ENCODE measurements around the gene DOCK2. TPM values are rescaled to one million over a fixed set of nuclear protein-coding genes. Genes with fewer than 3 reads are reported as not detected.
"Not testable (repeated sequence)": the region's sequence is repeated elsewhere in the genome, so short reads cannot be mapped to it uniquely, and the experiment has no call there.

The DOCK2 gene
- total RNA-seq, 1 donor from 2014 or later: 13.6 TPM

GRCh38 chr5:169723103-169723831 is 86.2 kb downstream of the DOCK2 start:
- H3K9me3 ChIP-seq (ENCODE audit: control insufficient read depth in 3 of 3, low read length in 3 of 3): no peaks in the 10 kb centered on the region
- peaks cover 0 to under 1% (median 0%) of the 10 kb centered on the region in 3 donors for H3K27me3 ChIP-seq (ENCODE audit: control insufficient read depth in 3 of 3, insufficient read depth in 3 of 3, low read length in 3 of 3)
- H3K4me1 ChIP-seq (ENCODE audit: control insufficient read depth in 3 of 3, insufficient read depth in 3 of 3, low read length in 3 of 3): no peaks in the 10 kb centered on the region
- no peak overlapping the region for H3K27ac ChIP-seq (ENCODE audit: low read depth, low read length)
- no peaks in the 10 kb centered on the region for H3K36me3 ChIP-seq (ENCODE audit: control insufficient read depth in 3 of 3, insufficient read depth in 3 of 3, low read length in 3 of 3)
- H3K4me3 ChIP-seq (ENCODE audit: low read length in 3 of 3): no peak overlapping the region
- H3K9ac ChIP-seq (ENCODE audit: low read depth in 1 of 3, low read length in 3 of 3): no peak overlapping the region

- H3K4me3 ChIP-seq (ENCODE audit: low read length in 3 of 3): no peak overlapping the region
- no peak overlapping the region for H3K27ac ChIP-seq (ENCODE audit: low read depth, low read length)
- no peaks in the 10 kb centered on the region for H3K4me1 ChIP-seq (ENCODE audit: control insufficient read depth in 3 of 3, insufficient read depth in 3 of 3, low read length in 3 of 3)
- no peaks in the 10 kb centered on the region for H3K9me3 ChIP-seq (ENCODE audit: control insufficient read depth in 3 of 3, low read length in 3 of 3)
- peaks cover 0 to 2% (median 0%) of the 10 kb centered on the region in 3 donors for H3K27me3 ChIP-seq (ENCODE audit: control insufficient read depth in 3 of 3, insufficient read depth in 3 of 3, low read length in 3 of 3)
- H3K36me3 ChIP-seq (ENCODE audit: control insufficient read depth in 3 of 3, insufficient read depth in 3 of 3, low read length in 3 of 3): no peaks in the 10 kb centered on the region
- no peak overlapping the region for H3K9ac ChIP-seq (ENCODE audit: low read depth in 1 of 3, low read length in 3 of 3)
These were observed 87.4 kb downstream of the DOCK2 start for GRCh38 chr5:169724303-169725087.

GRCh38 chr5:169725665-169726064 is 88.6 kb downstream of the DOCK2 start:
- H3K9ac ChIP-seq (ENCODE audit: low read depth in 1 of 3, low read length in 3 of 3); H3K4me1 ChIP-seq (ENCODE audit: control insufficient read depth in 3 of 3, insufficient read depth in 3 of 3, low read length in 3 of 3); H3K4me3 ChIP-seq (ENCODE audit: low read length in 3 of 3); H3K9me3 ChIP-seq (ENCODE audit: control insufficient read depth in 3 of 3, low read length in 3 of 3); H3K36me3 ChIP-seq (ENCODE audit: control insufficient read depth in 3 of 3, insufficient read depth in 3 of 3, low read length in 3 of 3); H3K27me3 ChIP-seq (ENCODE audit: control insufficient read depth in 3 of 3, insufficient read depth in 3 of 3, low read length in 3 of 3); H3K27ac ChIP-seq (ENCODE audit: low read depth, low read length): not testable (repeated sequence)

- Histone ChIP-seq H3K9ac (ENCODE audit: low read depth in 1 of 3, low read length in 3 of 3) (no peak overlapping the region), H3K4me3 (ENCODE audit: low read length in 3 of 3) (no peak overlapping the region), H3K4me1 (ENCODE audit: control insufficient read depth in 3 of 3, insufficient read depth in 3 of 3, low read length in 3 of 3) (no peaks in the 10 kb centered on the region), H3K27ac (ENCODE audit: low read depth, low read length) (no peak overlapping the region), H3K36me3 (ENCODE audit: control insufficient read depth in 3 of 3, insufficient read depth in 3 of 3, low read length in 3 of 3) (no peaks in the 10 kb centered on the region), H3K27me3 (ENCODE audit: control insufficient read depth in 3 of 3, insufficient read depth in 3 of 3, low read length in 3 of 3) (peaks cover 0 to 2% (median 0%) of the 10 kb centered on the region in 3 donors), H3K9me3 (ENCODE audit: control insufficient read depth in 3 of 3, low read length in 3 of 3) (no peaks in the 10 kb centered on the region)
These were observed 91.3 kb downstream of the DOCK2 start for GRCh38 chr5:169728418-169728817.

- Histone ChIP-seq H3K27ac (ENCODE audit: low read depth, low read length) (no peak overlapping the region), H3K4me1 (ENCODE audit: control insufficient read depth in 3 of 3, insufficient read depth in 3 of 3, low read length in 3 of 3) (no peaks in the 10 kb centered on the region), H3K27me3 (ENCODE audit: control insufficient read depth in 3 of 3, insufficient read depth in 3 of 3, low read length in 3 of 3) (peaks cover 0 to 2% (median 0%) of the 10 kb centered on the region in 3 donors), H3K36me3 (ENCODE audit: control insufficient read depth in 3 of 3, insufficient read depth in 3 of 3, low read length in 3 of 3) (no peaks in the 10 kb centered on the region), H3K9ac (ENCODE audit: low read depth in 1 of 3, low read length in 3 of 3) (no peak overlapping the region), H3K4me3 (ENCODE audit: low read length in 3 of 3) (no peak overlapping the region), H3K9me3 (ENCODE audit: control insufficient read depth in 3 of 3, low read length in 3 of 3) (no peaks in the 10 kb centered on the region)
These were observed 94.1 kb downstream of the DOCK2 start for GRCh38 chr5:169731221-169731620.

- H3K9me3 ChIP-seq (ENCODE audit: control insufficient read depth in 3 of 3, low read length in 3 of 3): no peaks in the 10 kb centered on the region
- H3K36me3 ChIP-seq (ENCODE audit: control insufficient read depth in 3 of 3, insufficient read depth in 3 of 3, low read length in 3 of 3): no peaks in the 10 kb centered on the region
- no peak overlapping the region for H3K9ac ChIP-seq (ENCODE audit: low read depth in 1 of 3, low read length in 3 of 3)
- H3K27me3 ChIP-seq (ENCODE audit: control insufficient read depth in 3 of 3, insufficient read depth in 3 of 3, low read length in 3 of 3): peaks cover 0 to 2% (median 0%) of the 10 kb centered on the region in 3 donors
- no peaks in the 10 kb centered on the region for H3K4me1 ChIP-seq (ENCODE audit: control insufficient read depth in 3 of 3, insufficient read depth in 3 of 3, low read length in 3 of 3)
- H3K4me3 ChIP-seq (ENCODE audit: low read length in 3 of 3): no peak overlapping the region
- no peak overlapping the region for H3K27ac ChIP-seq (ENCODE audit: low read depth, low read length)
These were observed 95.8 kb downstream of the DOCK2 start for GRCh38 chr5:169732841-169733240.

GRCh38 chr5:169735913-169736312 is 98.8 kb downstream of the DOCK2 start:
- H3K4me3 ChIP-seq (ENCODE audit: low read length in 3 of 3): no peak overlapping the region

GRCh38 chr5:169736653-169737052 is 99.6 kb downstream of the DOCK2 start:
- Histone ChIP-seq H3K4me3 (ENCODE audit: low read length in 3 of 3) (no peak overlapping the region), H3K27ac (ENCODE audit: low read depth, low read length) (no peak overlapping the region), H3K36me3 (ENCODE audit: control insufficient read depth in 3 of 3, insufficient read depth in 3 of 3, low read length in 3 of 3) (no peaks in the 10 kb centered on the region), H3K27me3 (ENCODE audit: control insufficient read depth in 3 of 3, insufficient read depth in 3 of 3, low read length in 3 of 3) (no peaks in the 10 kb centered on the region), H3K4me1 (ENCODE audit: control insufficient read depth in 3 of 3, insufficient read depth in 3 of 3, low read length in 3 of 3) (no peaks in the 10 kb centered on the region), H3K9ac (ENCODE audit: low read depth in 1 of 3, low read length in 3 of 3) (no peak overlapping the region), H3K9me3 (ENCODE audit: control insufficient read depth in 3 of 3, low read length in 3 of 3) (no peaks in the 10 kb centered on the region)

More at GRCh38 chr5:169735913-169736312, 98.8 kb downstream of the DOCK2 start:
- Histone ChIP-seq H3K9ac (ENCODE audit: low read depth in 1 of 3, low read length in 3 of 3) (no peak overlapping the region), H3K27me3 (ENCODE audit: control insufficient read depth in 3 of 3, insufficient read depth in 3 of 3, low read length in 3 of 3) (no peaks in the 10 kb centered on the region), H3K36me3 (ENCODE audit: control insufficient read depth in 3 of 3, insufficient read depth in 3 of 3, low read length in 3 of 3) (no peaks in the 10 kb centered on the region), H3K4me1 (ENCODE audit: control insufficient read depth in 3 of 3, insufficient read depth in 3 of 3, low read length in 3 of 3) (no peaks in the 10 kb centered on the region), H3K27ac (ENCODE audit: low read depth, low read length) (no peak overlapping the region), H3K9me3 (ENCODE audit: control insufficient read depth in 3 of 3, low read length in 3 of 3) (no peaks in the 10 kb centered on the region)

GRCh38 chr5:169740435-169740834 is 103.4 kb downstream of the DOCK2 start:
- no peak overlapping the region for H3K9ac ChIP-seq (ENCODE audit: low read depth in 1 of 3, low read length in 3 of 3)
- H3K36me3 ChIP-seq (ENCODE audit: control insufficient read depth in 3 of 3, insufficient read depth in 3 of 3, low read length in 3 of 3): no peaks in the 10 kb centered on the region
- H3K27ac ChIP-seq (ENCODE audit: low read depth, low read length): no peak overlapping the region
- no peaks in the 10 kb centered on the region for H3K9me3 ChIP-seq (ENCODE audit: control insufficient read depth in 3 of 3, low read length in 3 of 3)
- no peak overlapping the region for H3K4me3 ChIP-seq (ENCODE audit: low read length in 3 of 3)
- no peaks in the 10 kb centered on the region for H3K4me1 ChIP-seq (ENCODE audit: control insufficient read depth in 3 of 3, insufficient read depth in 3 of 3, low read length in 3 of 3)
- no peaks in the 10 kb centered on the region for H3K27me3 ChIP-seq (ENCODE audit: control insufficient read depth in 3 of 3, insufficient read depth in 3 of 3, low read length in 3 of 3)

GRCh38 chr5:169742771-169743296 is 105.8 kb downstream of the DOCK2 start:
- H3K9me3 ChIP-seq (ENCODE audit: control insufficient read depth in 3 of 3, low read length in 3 of 3): no peaks in the 10 kb centered on the region
- no peaks in the 10 kb centered on the region for H3K4me1 ChIP-seq (ENCODE audit: control insufficient read depth in 3 of 3, insufficient read depth in 3 of 3, low read length in 3 of 3)
- H3K9ac ChIP-seq (ENCODE audit: low read depth in 1 of 3, low read length in 3 of 3): no peak overlapping the region
- H3K36me3 ChIP-seq (ENCODE audit: control insufficient read depth in 3 of 3, insufficient read depth in 3 of 3, low read length in 3 of 3): no peaks in the 10 kb centered on the region
- H3K27ac ChIP-seq (ENCODE audit: low read depth, low read length): no peak overlapping the region
- H3K4me3 ChIP-seq (ENCODE audit: low read length in 3 of 3): no peak overlapping the region
- H3K27me3 ChIP-seq (ENCODE audit: control insufficient read depth in 3 of 3, insufficient read depth in 3 of 3, low read length in 3 of 3): no peaks in the 10 kb centered on the region
